CD14-positive monocyte (primary cell): ENCODE measurements around the gene BBS9. TPM values are rescaled to one million over a fixed set of nuclear protein-coding genes. Genes with fewer than 3 reads are reported as not detected.

Experiments
- DNase-seq, 3 donors: peaks; one replicate each; pipeline ENCODE4 v3.0.0-alpha.2; 2011 to 2022
- H2AFZ ChIP-seq: 2 replicates; pipeline ENCODE4 v1.6.0; 2012; ENCODE audit warnings: mild to moderate bottlenecking, low read depth, low read length, inconsistent platforms; ENCODE audit not compliant: insufficient read depth, poor library complexity, severe bottlenecking
- H3K27ac ChIP-seq, 2 donors: 1 replicate in 1 of 2; 2 replicates in 1 of 2; pipeline ENCODE4 v1.5.1; 2012 to 2013; ENCODE audit warnings: low read length in 2 of 2, control low read depth in 1 of 2, inconsistent platforms in 1 of 2, low read depth in 1 of 2, mild to moderate bottlenecking in 1 of 2
- H3K27me3 ChIP-seq, 2 donors: one replicate each; pipeline versions ENCODE4 v1.6.0 to v1.6.1; 2011 to 2013; ENCODE audit warnings: low read length in 2 of 2; ENCODE audit not compliant: control insufficient read depth in 2 of 2, insufficient read depth in 2 of 2
- H3K36me3 ChIP-seq, 2 donors: replicated peaks in 1 of 2; 1 replicate in 1 of 2; 2 replicates in 1 of 2; pipeline versions ENCODE4 v1.5.1 to v1.6.1; 2012 to 2013; ENCODE audit warnings: low read length in 2 of 2, control low read depth in 1 of 2, inconsistent platforms in 1 of 2, mild to moderate bottlenecking in 1 of 2; ENCODE audit not compliant: insufficient read depth in 2 of 2, control insufficient read depth in 1 of 2
- H3K4me1 ChIP-seq, 2 donors: 1 replicate in 1 of 2; 2 replicates in 1 of 2; pipeline versions ENCODE4 v1.5.1 to v1.6.1; 2012 to 2013; ENCODE audit warnings: low read length in 2 of 2, control low read depth in 1 of 2, inconsistent platforms in 1 of 2, mild to moderate bottlenecking in 1 of 2, moderate library complexity in 1 of 2; ENCODE audit not compliant: insufficient read depth in 2 of 2, control insufficient read depth in 1 of 2
- H3K4me2 ChIP-seq: replicated peaks from 2 replicates; pipeline ENCODE3; 2012; ENCODE audit warnings: low read length, moderate library complexity, mild to moderate bottlenecking; ENCODE audit not compliant: poor library complexity, severe bottlenecking; ENCODE audit errors: extremely low read depth
- H3K4me3 ChIP-seq, 3 experiments: fragments of 200-600 bp in 1 of 3; sonication (generic) in 1 of 3; replicated peaks in 1 of 3; 1 replicate in 2 of 3; 2 replicates in 1 of 3; pipeline ENCODE4 v1.5.1; 2011 to 2013; ENCODE audit warnings: low read length in 3 of 3, mild to moderate bottlenecking in 3 of 3, control low read depth in 2 of 3, low read depth in 2 of 3, inconsistent platforms in 1 of 3, moderate library complexity in 1 of 3
- H3K79me2 ChIP-seq: 2 replicates; pipeline ENCODE4 v1.6.0; 2012; ENCODE audit warnings: mild to moderate bottlenecking, control low read depth, inconsistent platforms, low read length, moderate library complexity; ENCODE audit not compliant: insufficient read depth
- H3K9ac ChIP-seq: 2 replicates; pipeline ENCODE4 v1.6.0; 2017; ENCODE audit warnings: low read length, mild to moderate bottlenecking; ENCODE audit not compliant: insufficient read depth, poor library complexity, severe bottlenecking
- H3K9me3 ChIP-seq, 2 donors: replicated peaks in 1 of 2; 1 replicate in 1 of 2; 2 replicates in 1 of 2; pipeline versions ENCODE4 v1.5.1 to v1.6.1; 2012 to 2013; ENCODE audit warnings: low read length in 2 of 2, control low read depth in 1 of 2; ENCODE audit not compliant: control insufficient read depth in 1 of 2, insufficient read depth in 1 of 2
- H4K20me1 ChIP-seq: 2 replicates; pipeline ENCODE4 v1.6.0; 2012; ENCODE audit warnings: mild to moderate bottlenecking, low read length, control low read depth, moderate library complexity; ENCODE audit not compliant: insufficient read depth
- H3K27ac Mint-ChIP-seq, 7 donors: one replicate each; pipeline ENCODE4 v1.8.0; 2020; ENCODE audit warnings: mild to moderate bottlenecking in 7 of 7, mixed read lengths in 7 of 7, moderate library complexity in 6 of 7, inconsistent platforms in 2 of 7
- H3K27me3 Mint-ChIP-seq, 3 donors: one replicate each; pipeline ENCODE4 v1.8.0; 2021 to 2022; ENCODE audit warnings: low read depth in 3 of 3, mild to moderate bottlenecking in 3 of 3, mixed read lengths in 3 of 3, moderate library complexity in 3 of 3, inconsistent platforms in 1 of 3
- H3K36me3 Mint-ChIP-seq, 2 donors: one replicate each; pipeline ENCODE4 v1.8.0; 2020; ENCODE audit warnings: mixed read lengths in 2 of 2, inconsistent platforms in 1 of 2, mild to moderate bottlenecking in 1 of 2
- H3K4me1 Mint-ChIP-seq: one replicate; pipeline ENCODE4 v1.8.0; 2020; ENCODE audit warnings: mild to moderate bottlenecking, mixed read lengths
- H3K4me3 Mint-ChIP-seq, 2 donors: one replicate each; pipeline ENCODE4 v1.8.0; 2020; ENCODE audit warnings: mild to moderate bottlenecking in 2 of 2, mixed read lengths in 2 of 2, moderate library complexity in 1 of 2
- H3K9me3 Mint-ChIP-seq, 7 donors: one replicate each; pipeline ENCODE4 v1.8.0; 2020 to 2022; ENCODE audit warnings: mixed read lengths in 7 of 7, mild to moderate bottlenecking in 6 of 7, moderate library complexity in 6 of 7, inconsistent platforms in 2 of 7
- WGBS: methylation state at CpG from one replicate; pipeline ENCODE4 v1.1.5; 2013; ENCODE audit warnings: missing lambda C conversion rate; ENCODE audit not compliant: insufficient coverage; 5-methylcytosine and 5-hydroxymethylcytosine counted together
- intact Hi-C, 2 donors: fragments of 100-400 bp; cut with micrococcal nuclease; formaldehyde crosslinking; loops; one replicate each; pipeline versions ENCODE4 v1.15.0 to v1.15.1; 2023
- polyA plus RNA-seq, 3 donors: library from polyadenylated mRNA; depleted of rRNA in 1 of 3; unstranded in 2 of 3; stranded (reverse) in 1 of 3; fragments of 300-500 nt in 2 of 3; fragments of >200 nt in 1 of 3; fragmentation: Illumina TruSeq in 2 of 3; gene quantifications; 1 replicate in 2 of 3; 2 replicates in 1 of 3; pipeline ENCODE4 v1.2.3, GENCODE V29; 2012 to 2021
- TF ChIP-seq, protein P1 (sequence below): fragments of 200-600 bp; IDR thresholded peaks from one replicate; pipeline ENCODE4 v1.8.0; 2022; ENCODE audit warnings: antibody characterized with exemption, mild to moderate bottlenecking

The BBS9 gene
- polyA plus RNA-seq, 3 donors: 4.9 to 7.5 (median 6.8) TPM

DNA sequence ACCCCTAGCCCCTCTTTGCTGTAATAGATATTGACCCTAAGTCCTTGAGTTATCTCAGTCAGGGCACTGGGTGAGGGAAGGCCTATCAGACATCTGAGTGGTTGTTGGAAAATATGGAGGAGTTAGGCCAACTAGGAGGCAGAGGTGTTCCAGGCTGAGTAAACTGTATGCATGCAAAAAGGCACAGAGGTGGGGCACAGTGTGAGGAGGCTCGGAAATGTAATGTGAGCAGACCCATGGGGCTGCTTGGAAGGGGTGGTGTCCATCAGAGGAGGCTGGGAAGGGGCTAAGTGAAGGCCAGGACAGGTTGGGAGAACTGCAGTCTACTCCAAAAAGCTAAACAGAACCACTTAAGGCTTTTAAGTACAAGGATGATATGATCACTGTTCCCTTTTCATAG lies 452.7 kb downstream of the BBS9 start:
- H3K4me2 ChIP-seq: no peak overlapping the region
- TF ChIP-seq, protein P1, sequence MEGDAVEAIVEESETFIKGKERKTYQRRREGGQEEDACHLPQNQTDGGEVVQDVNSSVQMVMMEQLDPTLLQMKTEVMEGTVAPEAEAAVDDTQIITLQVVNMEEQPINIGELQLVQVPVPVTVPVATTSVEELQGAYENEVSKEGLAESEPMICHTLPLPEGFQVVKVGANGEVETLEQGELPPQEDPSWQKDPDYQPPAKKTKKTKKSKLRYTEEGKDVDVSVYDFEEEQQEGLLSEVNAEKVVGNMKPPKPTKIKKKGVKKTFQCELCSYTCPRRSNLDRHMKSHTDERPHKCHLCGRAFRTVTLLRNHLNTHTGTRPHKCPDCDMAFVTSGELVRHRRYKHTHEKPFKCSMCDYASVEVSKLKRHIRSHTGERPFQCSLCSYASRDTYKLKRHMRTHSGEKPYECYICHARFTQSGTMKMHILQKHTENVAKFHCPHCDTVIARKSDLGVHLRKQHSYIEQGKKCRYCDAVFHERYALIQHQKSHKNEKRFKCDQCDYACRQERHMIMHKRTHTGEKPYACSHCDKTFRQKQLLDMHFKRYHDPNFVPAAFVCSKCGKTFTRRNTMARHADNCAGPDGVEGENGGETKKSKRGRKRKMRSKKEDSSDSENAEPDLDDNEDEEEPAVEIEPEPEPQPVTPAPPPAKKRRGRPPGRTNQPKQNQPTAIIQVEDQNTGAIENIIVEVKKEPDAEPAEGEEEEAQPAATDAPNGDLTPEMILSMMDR: no peak
- no peaks in the 10 kb centered on the region for H3K36me3 Mint-ChIP-seq
- peaks cover under 1 to 4% (median 3%) of the 10 kb centered on the region in 7 donors for H3K9me3 Mint-ChIP-seq
- H3K9ac ChIP-seq: no peak overlapping the region
- no peaks in the 10 kb centered on the region for H3K27me3 ChIP-seq
- no peak for DNase-seq
- H3K79me2 ChIP-seq: no peaks in the 10 kb centered on the region
- 80% methylated on average over 1 of the region's 1 CpG for WGBS
- no peaks in the 10 kb centered on the region for H3K4me1 Mint-ChIP-seq
- no peaks in the 10 kb centered on the region for H3K36me3 ChIP-seq
- intact Hi-C loops: no loop called here
- H2AFZ ChIP-seq: no peak overlapping the region
- H3K4me3 ChIP-seq: no peak overlapping the region
- no peak overlapping the region for H3K4me3 Mint-ChIP-seq
- no peaks in the 10 kb centered on the region for H3K9me3 ChIP-seq
- H3K27me3 Mint-ChIP-seq: peaks cover 0 to 2% (median 0%) of the 10 kb centered on the region in 3 donors
- H3K4me1 ChIP-seq: no peaks in the 10 kb centered on the region
- H3K27ac ChIP-seq: no peak overlapping the region
- H3K27ac Mint-ChIP-seq: no peak overlapping the region
- H4K20me1 ChIP-seq: no peaks in the 10 kb centered on the region

DNA sequence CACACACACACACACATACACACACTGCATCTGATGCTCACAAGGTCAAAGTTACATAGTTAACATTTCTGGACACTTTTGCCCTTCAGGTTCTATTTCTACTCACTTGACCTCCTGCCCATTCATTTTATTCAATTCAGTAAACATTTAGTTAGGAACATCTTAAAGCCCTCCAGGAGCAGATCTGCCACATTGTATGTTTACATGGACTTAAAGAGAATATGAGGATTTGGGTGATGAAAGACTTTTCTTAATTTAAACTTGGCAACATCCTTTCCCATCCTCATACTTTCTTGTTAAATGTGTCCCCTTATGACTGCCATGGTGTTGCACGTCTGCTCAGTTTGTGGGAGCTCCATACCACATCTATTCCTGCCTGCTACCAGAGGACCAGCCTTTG lies 453.2 kb downstream of the BBS9 start:
- H3K36me3 Mint-ChIP-seq: no peaks in the 10 kb centered on the region
- H3K79me2 ChIP-seq: no peaks in the 10 kb centered on the region
- no peak overlapping the region for H3K9ac ChIP-seq
- H3K9me3 ChIP-seq: no peaks in the 10 kb centered on the region
- H4K20me1 ChIP-seq: no peaks in the 10 kb centered on the region
- H2AFZ ChIP-seq: no peak overlapping the region
- H3K4me2 ChIP-seq: no peak overlapping the region
- H3K27me3 ChIP-seq: no peaks in the 10 kb centered on the region
- no peak overlapping the region for H3K4me3 ChIP-seq
- no peaks in the 10 kb centered on the region for H3K36me3 ChIP-seq
- no peak overlapping the region for H3K27ac Mint-ChIP-seq
- DNase-seq: no peak
- H3K4me1 Mint-ChIP-seq: no peaks in the 10 kb centered on the region
- intact Hi-C loops: no loop called here
- peaks cover 0 to 3% (median 2%) of the 10 kb centered on the region in 7 donors for H3K9me3 Mint-ChIP-seq
- no peak overlapping the region for H3K27ac ChIP-seq
- TF ChIP-seq, protein P1: no peak
- no peak overlapping the region for H3K4me3 Mint-ChIP-seq
- no peaks in the 10 kb centered on the region for H3K4me1 ChIP-seq
- H3K27me3 Mint-ChIP-seq: peaks cover 0 to 2% (median 0%) of the 10 kb centered on the region in 3 donors
- WGBS: no CpG with 5 or more reads among the region's 1 CpG
